WTC11 (cell line): ENCODE measurements around the gene POLR2L. TPM values are rescaled to one million over a fixed set of nuclear protein-coding genes. Genes with fewer than 3 reads are reported as not detected.

Experiments
- ATAC-seq: fragments of 200-7000 bp; cut with Tn5 transposase; 2 replicates; pipeline ENCODE4 v1.10.0; 2021; ENCODE audit warnings: mild to moderate bottlenecking, moderate library complexity
- CTCF ChIA-PET: fragments of 300-600 bp; sonication (Branson Sonifier 250); formaldehyde crosslinking; loops from one replicate; lab custom pipeline; 2021; ENCODE audit warnings: antibody characterized with exemption; lab: Charles Lee
- POLR2A ChIA-PET: fragments of 350-600 bp; sonication (Branson Sonifier 250); formaldehyde crosslinking; loops from one replicate; lab custom pipeline; 2021; ENCODE audit warnings: antibody characterized with exemption; lab: Charles Lee
- DNase-seq: peaks from one replicate; pipeline ENCODE4 v3.0.0; 2021; ENCODE audit warnings: low spot score
- H3K27ac Mint-ChIP-seq: 2 replicates; pipeline ENCODE4 v1.8.0; 2021; ENCODE audit warnings: mixed read lengths
- H3K27me3 Mint-ChIP-seq: 2 replicates; pipeline ENCODE4 v1.8.0; 2021; ENCODE audit warnings: low read depth, mild to moderate bottlenecking, moderate library complexity, mixed read lengths
- H3K36me3 Mint-ChIP-seq: 2 replicates; pipeline ENCODE4 v1.8.0; 2021; ENCODE audit warnings: mixed read lengths
- H3K4me1 Mint-ChIP-seq: 2 replicates; pipeline ENCODE4 v1.8.0; 2022; ENCODE audit warnings: mixed read lengths
- H3K4me3 Mint-ChIP-seq: 2 replicates; pipeline ENCODE4 v1.8.0; 2021; ENCODE audit warnings: mild to moderate bottlenecking, moderate library complexity, mixed read lengths
- H3K9me3 Mint-ChIP-seq: 2 replicates; pipeline ENCODE4 v1.8.0; 2021; ENCODE audit warnings: mixed read lengths
- CREM ChIP-seq: sonication (generic); formaldehyde crosslinking; IDR thresholded peaks from 2 replicates; pipeline ENCODE4 v1.8.1; 2022; ENCODE audit warnings: mild to moderate bottlenecking, missing genetic modification reagents, moderate library complexity
- ETV6 ChIP-seq: sonication (generic); formaldehyde crosslinking; IDR thresholded peaks from 2 replicates; pipeline ENCODE4 v1.8.1; 2022; ENCODE audit warnings: mild to moderate bottlenecking, missing genetic modification reagents
- FOXJ3 ChIP-seq: sonication (generic); formaldehyde crosslinking; IDR thresholded peaks from 2 replicates; pipeline ENCODE4 v1.9.0; 2021; ENCODE audit warnings: missing genetic modification reagents, mild to moderate bottlenecking, borderline replicate concordance
- GABPB1 ChIP-seq: sonication (generic); formaldehyde crosslinking; IDR thresholded peaks from 2 replicates; pipeline ENCODE4 v1.8.1; 2023; ENCODE audit warnings: mild to moderate bottlenecking, missing genetic modification reagents
- NFATC4 ChIP-seq: fragments of 250-450 bp; sonication (Bioruptor Pico); IDR thresholded peaks from 2 replicates; pipeline ENCODE4 v1.9.0; 2021; ENCODE audit warnings: mild to moderate bottlenecking
- NR1H2 ChIP-seq: sonication (generic); formaldehyde crosslinking; IDR thresholded peaks from 2 replicates; pipeline ENCODE4 v1.9.0; 2021; ENCODE audit warnings: mild to moderate bottlenecking, moderate library complexity, missing genetic modification reagents
- SP1 ChIP-seq: sonication (generic); formaldehyde crosslinking; conservative IDR thresholded peaks from 2 replicates; pipeline ENCODE4 v1.8.1; 2022; ENCODE audit warnings: missing genetic modification reagents
- TEAD1 ChIP-seq: sonication (generic); formaldehyde crosslinking; IDR thresholded peaks from 2 replicates; pipeline ENCODE4 v1.8.0; 2022; ENCODE audit warnings: mild to moderate bottlenecking, missing genetic modification reagents
- TP53 ChIP-seq: sonication (generic); formaldehyde crosslinking; IDR thresholded peaks from 2 replicates; pipeline ENCODE4 v1.8.1; 2023; ENCODE audit warnings: mild to moderate bottlenecking, missing genetic modification reagents
- ZNF423 ChIP-seq: fragments of 250-450 bp; sonication (Bioruptor Pico); IDR thresholded peaks from 2 replicates; pipeline ENCODE4 v2.1.2; 2022; ENCODE audit warnings: mild to moderate bottlenecking, moderate library complexity
- total RNA-seq: library from RNA; stranded (reverse); gene quantifications from 3 replicates; pipeline ENCODE4 v1.2.3, GENCODE V29; 2021
- TF ChIP-seq, protein P1 (sequence below): sonication (generic); formaldehyde crosslinking; IDR thresholded peaks from 2 replicates; pipeline ENCODE4 v1.8.1; 2022; ENCODE audit warnings: mild to moderate bottlenecking, missing genetic modification reagents, moderate library complexity, borderline replicate concordance
- TF ChIP-seq, protein P2 (sequence below): sonication (generic); formaldehyde crosslinking; IDR thresholded peaks from 2 replicates; pipeline ENCODE4 v1.8.1; 2023; ENCODE audit warnings: mild to moderate bottlenecking, missing genetic modification reagents
- TF ChIP-seq, protein P3 (sequence below): sonication (generic); formaldehyde crosslinking; IDR thresholded peaks from 2 replicates; pipeline ENCODE4 v1.8.1; 2022; ENCODE audit warnings: mild to moderate bottlenecking, moderate library complexity, missing genetic modification reagents
- TF ChIP-seq, protein P4 (sequence below): sonication (generic); formaldehyde crosslinking; IDR thresholded peaks from 2 replicates; pipeline ENCODE4 v1.8.1; 2022; ENCODE audit warnings: low read depth, missing genetic modification reagents, borderline replicate concordance
- TF ChIP-seq, protein P5 (sequence below): sonication (generic); formaldehyde crosslinking; IDR thresholded peaks from 2 replicates; pipeline ENCODE4 v1.8.0; 2022; ENCODE audit warnings: mild to moderate bottlenecking, missing genetic modification reagents
- TF ChIP-seq, protein P6 (sequence below): sonication (generic); formaldehyde crosslinking; IDR thresholded peaks from 2 replicates; pipeline ENCODE4 v1.8.1; 2023; ENCODE audit warnings: mild to moderate bottlenecking, missing genetic modification reagents, moderate library complexity
- TF ChIP-seq, protein P7 (sequence below): sonication (generic); formaldehyde crosslinking; IDR thresholded peaks from 2 replicates; pipeline ENCODE4 v1.8.1; 2022; ENCODE audit warnings: missing genetic modification reagents, borderline replicate concordance
- TF ChIP-seq, protein P8 (sequence below): sonication (generic); formaldehyde crosslinking; IDR thresholded peaks from 2 replicates; pipeline ENCODE4 v1.8.1; 2023; ENCODE audit warnings: mild to moderate bottlenecking, moderate library complexity, missing genetic modification reagents
- TF ChIP-seq, protein P9 (sequence below): sonication (generic); formaldehyde crosslinking; conservative IDR thresholded peaks from 2 replicates; pipeline ENCODE4 v1.8.1; 2022; ENCODE audit warnings: mild to moderate bottlenecking, missing genetic modification reagents

POLR2L gene
- total RNA-seq, 1 experiment from 2014 or later = 152 TPM

DNA sequence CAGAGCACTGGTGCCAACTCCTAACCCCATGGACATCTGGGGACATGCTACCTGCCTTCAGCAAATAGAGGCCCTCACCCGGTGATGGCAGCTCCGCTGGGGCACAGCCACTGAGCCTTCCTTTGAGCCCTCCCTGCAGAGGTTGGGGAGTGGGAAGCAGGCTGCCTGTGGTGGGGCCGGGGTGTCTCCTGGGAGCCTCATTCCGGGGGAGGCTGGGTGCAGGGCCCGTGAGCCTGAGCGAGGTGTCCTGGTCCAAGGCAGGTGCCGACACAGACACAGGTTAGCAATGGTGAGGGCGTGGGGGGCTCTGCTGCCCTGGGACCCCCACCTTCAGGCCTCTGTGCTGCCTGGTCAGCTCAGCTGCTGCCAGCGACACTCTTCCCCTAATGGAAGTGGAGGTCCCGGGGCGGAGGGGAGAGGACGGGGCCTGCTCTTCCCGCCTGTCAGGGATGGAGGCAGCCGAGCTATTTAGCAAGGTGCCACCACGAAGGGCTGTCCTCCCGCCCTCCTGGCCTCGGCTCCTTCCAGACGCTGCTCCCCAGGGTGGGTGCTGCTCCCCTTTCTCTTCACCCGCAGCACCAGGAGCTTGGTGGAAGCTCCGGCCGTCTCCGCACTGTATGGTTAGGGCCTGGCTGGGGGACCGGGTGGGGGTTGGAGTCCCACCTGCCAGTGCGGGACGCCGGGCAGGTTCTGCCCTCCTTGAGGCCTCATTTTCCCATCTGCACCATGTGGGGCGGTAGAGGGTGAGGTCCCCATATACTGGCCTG is 11.5 kb upstream of the POLR2L start:
- H3K27me3 Mint-ChIP-seq = no peaks in the 10 kb centered on the region; the same call in 1 of the 2 replicates
- ATAC-seq (no peak), DNase-seq (no peak)
- H3K27ac Mint-ChIP-seq = no peak overlapping the region
- no peaks in the 10 kb centered on the region for H3K9me3 Mint-ChIP-seq
- H3K4me1 Mint-ChIP-seq = peaks cover 25% of the 10 kb centered on the region
- H3K4me3 Mint-ChIP-seq = no peak overlapping the region
- H3K36me3 Mint-ChIP-seq = no peaks in the 10 kb centered on the region
- TF ChIP-seq, protein P1, sequence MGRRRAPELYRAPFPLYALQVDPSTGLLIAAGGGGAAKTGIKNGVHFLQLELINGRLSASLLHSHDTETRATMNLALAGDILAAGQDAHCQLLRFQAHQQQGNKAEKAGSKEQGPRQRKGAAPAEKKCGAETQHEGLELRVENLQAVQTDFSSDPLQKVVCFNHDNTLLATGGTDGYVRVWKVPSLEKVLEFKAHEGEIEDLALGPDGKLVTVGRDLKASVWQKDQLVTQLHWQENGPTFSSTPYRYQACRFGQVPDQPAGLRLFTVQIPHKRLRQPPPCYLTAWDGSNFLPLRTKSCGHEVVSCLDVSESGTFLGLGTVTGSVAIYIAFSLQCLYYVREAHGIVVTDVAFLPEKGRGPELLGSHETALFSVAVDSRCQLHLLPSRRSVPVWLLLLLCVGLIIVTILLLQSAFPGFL = no peak
- TF ChIP-seq TEAD1 (CRISPR knock-in tag) (no peak), ETV6 (CRISPR knock-in tag) (no peak), NFATC4 (CRISPR knock-in tag) (no peak), ZNF423 (no peak), TP53 (CRISPR knock-in tag) (no peak), FOXJ3 (CRISPR knock-in tag) (no peak), CREM (CRISPR knock-in tag) (no peak)
- TF ChIP-seq, protein P2, sequence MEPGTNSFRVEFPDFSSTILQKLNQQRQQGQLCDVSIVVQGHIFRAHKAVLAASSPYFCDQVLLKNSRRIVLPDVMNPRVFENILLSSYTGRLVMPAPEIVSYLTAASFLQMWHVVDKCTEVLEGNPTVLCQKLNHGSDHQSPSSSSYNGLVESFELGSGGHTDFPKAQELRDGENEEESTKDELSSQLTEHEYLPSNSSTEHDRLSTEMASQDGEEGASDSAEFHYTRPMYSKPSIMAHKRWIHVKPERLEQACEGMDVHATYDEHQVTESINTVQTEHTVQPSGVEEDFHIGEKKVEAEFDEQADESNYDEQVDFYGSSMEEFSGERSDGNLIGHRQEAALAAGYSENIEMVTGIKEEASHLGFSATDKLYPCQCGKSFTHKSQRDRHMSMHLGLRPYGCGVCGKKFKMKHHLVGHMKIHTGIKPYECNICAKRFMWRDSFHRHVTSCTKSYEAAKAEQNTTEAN (CRISPR knock-in tag) = no peak
- TF ChIP-seq, protein P3, sequence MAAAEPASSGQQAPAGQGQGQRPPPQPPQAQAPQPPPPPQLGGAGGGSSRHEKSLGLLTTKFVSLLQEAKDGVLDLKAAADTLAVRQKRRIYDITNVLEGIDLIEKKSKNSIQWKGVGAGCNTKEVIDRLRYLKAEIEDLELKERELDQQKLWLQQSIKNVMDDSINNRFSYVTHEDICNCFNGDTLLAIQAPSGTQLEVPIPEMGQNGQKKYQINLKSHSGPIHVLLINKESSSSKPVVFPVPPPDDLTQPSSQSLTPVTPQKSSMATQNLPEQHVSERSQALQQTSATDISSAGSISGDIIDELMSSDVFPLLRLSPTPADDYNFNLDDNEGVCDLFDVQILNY (CRISPR knock-in tag) = no peak
- TF ChIP-seq, protein P4, sequence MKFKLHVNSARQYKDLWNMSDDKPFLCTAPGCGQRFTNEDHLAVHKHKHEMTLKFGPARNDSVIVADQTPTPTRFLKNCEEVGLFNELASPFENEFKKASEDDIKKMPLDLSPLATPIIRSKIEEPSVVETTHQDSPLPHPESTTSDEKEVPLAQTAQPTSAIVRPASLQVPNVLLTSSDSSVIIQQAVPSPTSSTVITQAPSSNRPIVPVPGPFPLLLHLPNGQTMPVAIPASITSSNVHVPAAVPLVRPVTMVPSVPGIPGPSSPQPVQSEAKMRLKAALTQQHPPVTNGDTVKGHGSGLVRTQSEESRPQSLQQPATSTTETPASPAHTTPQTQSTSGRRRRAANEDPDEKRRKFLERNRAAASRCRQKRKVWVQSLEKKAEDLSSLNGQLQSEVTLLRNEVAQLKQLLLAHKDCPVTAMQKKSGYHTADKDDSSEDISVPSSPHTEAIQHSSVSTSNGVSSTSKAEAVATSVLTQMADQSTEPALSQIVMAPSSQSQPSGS (CRISPR knock-in tag) = no peak
- TF ChIP-seq, protein P5, sequence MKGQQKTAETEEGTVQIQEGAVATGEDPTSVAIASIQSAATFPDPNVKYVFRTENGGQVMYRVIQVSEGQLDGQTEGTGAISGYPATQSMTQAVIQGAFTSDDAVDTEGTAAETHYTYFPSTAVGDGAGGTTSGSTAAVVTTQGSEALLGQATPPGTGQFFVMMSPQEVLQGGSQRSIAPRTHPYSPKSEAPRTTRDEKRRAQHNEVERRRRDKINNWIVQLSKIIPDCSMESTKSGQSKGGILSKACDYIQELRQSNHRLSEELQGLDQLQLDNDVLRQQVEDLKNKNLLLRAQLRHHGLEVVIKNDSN = no peak
- TF ChIP-seq, protein P6, sequence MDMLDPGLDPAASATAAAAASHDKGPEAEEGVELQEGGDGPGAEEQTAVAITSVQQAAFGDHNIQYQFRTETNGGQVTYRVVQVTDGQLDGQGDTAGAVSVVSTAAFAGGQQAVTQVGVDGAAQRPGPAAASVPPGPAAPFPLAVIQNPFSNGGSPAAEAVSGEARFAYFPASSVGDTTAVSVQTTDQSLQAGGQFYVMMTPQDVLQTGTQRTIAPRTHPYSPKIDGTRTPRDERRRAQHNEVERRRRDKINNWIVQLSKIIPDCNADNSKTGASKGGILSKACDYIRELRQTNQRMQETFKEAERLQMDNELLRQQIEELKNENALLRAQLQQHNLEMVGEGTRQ (CRISPR knock-in tag) = no peak
- ChIA-PET CTCF (interaction anchor here (0.7 to 1.6 kb wide), 2 partner anchors 23 to 44 kb away, joined by 3 to 6 read pairs; no protein-coding TSS in a partner anchor), POLR2A (no interaction called here)

DNA sequence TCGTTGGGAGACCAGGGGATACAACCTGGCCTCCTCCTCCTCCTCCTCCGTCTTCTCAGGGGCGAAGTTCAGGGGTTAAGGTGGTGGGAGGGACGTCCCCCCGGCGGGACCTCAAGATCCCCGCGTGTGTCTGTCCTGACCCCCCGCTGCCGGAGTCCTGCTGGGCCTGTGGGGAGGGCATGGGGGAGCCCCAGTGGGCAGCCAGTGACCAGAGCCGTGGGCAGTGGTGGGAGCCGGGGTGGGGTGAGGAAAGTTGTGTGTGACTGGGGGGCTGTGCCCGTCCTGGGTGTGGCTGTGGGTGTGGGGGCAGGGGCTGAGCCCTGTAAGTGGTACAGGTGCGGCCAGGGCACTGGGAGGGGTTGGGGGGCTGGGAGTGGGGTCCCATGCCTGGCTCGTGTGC is 10.4 kb upstream of the POLR2L start:
- ChIA-PET CTCF (interaction anchor here (2.3 kb wide), 1 partner anchor 10 kb away, joined by 12 read pairs; no protein-coding TSS in a partner anchor), POLR2A (no interaction called here)
- Mint-ChIP-seq H3K27me3 (no peaks in the 10 kb centered on the region; the same call in 1 of the 2 replicates), H3K9me3 (no peaks in the 10 kb centered on the region), H3K36me3 (no peaks in the 10 kb centered on the region), H3K27ac (no peak overlapping the region), H3K4me1 (peaks cover 26% of the 10 kb centered on the region), H3K4me3 (no peak overlapping the region)
- DNase-seq = no peak
- no peak for ATAC-seq
- TF ChIP-seq GABPB1 (CRISPR knock-in tag) = no peak
- TF ChIP-seq NR1H2 (CRISPR knock-in tag) = no peak
- TF ChIP-seq, protein P7, sequence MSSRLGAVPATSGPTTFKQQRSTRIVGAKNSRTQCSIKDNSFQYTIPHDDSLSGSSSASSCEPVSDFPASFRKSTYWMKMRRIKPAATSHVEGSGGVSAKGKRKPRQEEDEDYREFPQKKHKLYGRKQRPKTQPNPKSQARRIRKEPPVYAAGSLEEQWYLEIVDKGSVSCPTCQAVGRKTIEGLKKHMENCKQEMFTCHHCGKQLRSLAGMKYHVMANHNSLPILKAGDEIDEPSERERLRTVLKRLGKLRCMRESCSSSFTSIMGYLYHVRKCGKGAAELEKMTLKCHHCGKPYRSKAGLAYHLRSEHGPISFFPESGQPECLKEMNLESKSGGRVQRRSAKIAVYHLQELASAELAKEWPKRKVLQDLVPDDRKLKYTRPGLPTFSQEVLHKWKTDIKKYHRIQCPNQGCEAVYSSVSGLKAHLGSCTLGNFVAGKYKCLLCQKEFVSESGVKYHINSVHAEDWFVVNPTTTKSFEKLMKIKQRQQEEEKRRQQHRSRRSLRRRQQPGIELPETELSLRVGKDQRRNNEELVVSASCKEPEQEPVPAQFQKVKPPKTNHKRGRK (CRISPR knock-in tag) = no peak
- no peak for TF ChIP-seq SP1
- TF ChIP-seq NFATC4 (CRISPR knock-in tag) = no peak
- TF ChIP-seq, protein P8, sequence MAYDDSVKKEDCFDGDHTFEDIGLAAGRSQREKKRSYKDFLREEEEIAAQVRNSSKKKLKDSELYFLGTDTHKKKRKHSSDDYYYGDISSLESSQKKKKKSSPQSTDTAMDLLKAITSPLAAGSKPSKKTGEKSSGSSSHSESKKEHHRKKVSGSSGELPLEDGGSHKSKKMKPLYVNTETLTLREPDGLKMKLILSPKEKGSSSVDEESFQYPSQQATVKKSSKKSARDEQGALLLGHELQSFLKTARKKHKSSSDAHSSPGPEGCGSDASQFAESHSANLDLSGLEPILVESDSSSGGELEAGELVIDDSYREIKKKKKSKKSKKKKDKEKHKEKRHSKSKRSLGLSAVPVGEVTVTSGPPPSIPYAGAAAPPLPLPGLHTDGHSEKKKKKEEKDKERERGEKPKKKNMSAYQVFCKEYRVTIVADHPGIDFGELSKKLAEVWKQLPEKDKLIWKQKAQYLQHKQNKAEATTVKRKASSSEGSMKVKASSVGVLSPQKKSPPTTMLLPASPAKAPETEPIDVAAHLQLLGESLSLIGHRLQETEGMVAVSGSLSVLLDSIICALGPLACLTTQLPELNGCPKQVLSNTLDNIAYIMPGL (CRISPR knock-in tag) = no peak
- TF ChIP-seq, protein P9, sequence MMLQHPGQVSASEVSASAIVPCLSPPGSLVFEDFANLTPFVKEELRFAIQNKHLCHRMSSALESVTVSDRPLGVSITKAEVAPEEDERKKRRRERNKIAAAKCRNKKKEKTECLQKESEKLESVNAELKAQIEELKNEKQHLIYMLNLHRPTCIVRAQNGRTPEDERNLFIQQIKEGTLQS (CRISPR knock-in tag) = no peak
